SKM-1 (cell line): Measurements from ENCODE around the gene NFIL3.
"Not testable (repeated sequence)": the region's sequence is repeated elsewhere in the genome, so short reads cannot be mapped to it uniquely, and the experiment has no call there.

Experiments used
- DNase-seq: peaks from one replicate; lab custom pipeline; 2025; ENCODE audit not compliant: unreplicated experiment; lab: John Stamatoyannopoulos, UW

The NFIL3 gene, protein sequence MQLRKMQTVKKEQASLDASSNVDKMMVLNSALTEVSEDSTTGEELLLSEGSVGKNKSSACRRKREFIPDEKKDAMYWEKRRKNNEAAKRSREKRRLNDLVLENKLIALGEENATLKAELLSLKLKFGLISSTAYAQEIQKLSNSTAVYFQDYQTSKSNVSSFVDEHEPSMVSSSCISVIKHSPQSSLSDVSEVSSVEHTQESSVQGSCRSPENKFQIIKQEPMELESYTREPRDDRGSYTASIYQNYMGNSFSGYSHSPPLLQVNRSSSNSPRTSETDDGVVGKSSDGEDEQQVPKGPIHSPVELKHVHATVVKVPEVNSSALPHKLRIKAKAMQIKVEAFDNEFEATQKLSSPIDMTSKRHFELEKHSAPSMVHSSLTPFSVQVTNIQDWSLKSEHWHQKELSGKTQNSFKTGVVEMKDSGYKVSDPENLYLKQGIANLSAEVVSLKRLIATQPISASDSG

DNA sequence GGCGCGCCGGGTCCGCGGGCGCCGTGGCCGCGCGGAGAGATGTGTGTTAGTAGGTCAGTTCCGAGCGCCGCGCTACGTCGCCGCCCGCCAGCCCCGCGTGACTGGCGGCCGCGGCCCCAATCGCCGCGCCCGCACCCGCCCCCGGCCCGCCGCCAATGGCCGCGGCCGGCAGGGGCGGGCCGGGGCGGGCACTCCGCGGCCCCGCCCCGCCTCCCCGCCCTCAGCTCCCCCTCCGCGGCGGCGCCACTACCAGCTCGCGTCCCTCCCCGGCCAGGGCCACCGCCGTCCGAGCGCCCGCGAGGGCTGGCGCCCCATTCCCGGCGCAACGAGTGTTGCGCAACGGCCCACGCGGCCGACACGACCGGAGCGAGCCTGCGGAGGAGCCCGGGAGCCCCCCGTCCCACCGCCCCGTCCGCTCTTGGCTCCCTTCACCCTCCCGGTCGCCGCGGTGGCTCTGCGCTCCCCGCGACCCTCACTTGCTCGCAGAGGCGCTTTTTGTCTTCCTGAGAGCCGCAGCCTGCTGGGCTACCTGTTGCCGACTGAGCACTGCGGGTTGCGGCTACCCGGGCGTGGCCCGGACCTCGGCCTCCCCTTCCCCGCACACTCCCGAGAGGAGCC, at the start of gene NFIL3:
Gene NFIL3 (minus strand): TSS at position 48 of the 618 bp plus-strand sequence. CDS start 13,098 bp downstream, outside the sequence.
- DNase-seq: no peak

DNA sequence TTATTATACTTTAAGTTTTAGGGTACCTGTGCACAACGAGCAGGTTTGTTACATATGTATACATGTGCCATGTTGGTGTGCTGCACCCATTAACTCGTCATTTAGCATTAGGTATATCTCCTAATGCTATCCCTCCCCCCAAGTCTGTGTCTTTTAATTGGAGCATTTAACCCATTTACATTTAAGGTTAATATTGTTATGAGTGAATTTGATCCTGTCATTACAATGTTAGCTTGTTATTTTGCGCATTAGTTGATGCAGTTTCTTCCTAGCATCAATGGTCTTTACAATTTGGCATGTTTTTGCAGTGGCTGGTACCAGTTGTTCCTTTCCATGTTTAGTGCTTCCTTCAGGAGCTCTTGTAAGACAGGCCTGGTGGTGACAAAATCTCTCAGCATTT, 47.9 kb upstream of the NFIL3 start:
- not testable (repeated sequence) for DNase-seq

DNA sequence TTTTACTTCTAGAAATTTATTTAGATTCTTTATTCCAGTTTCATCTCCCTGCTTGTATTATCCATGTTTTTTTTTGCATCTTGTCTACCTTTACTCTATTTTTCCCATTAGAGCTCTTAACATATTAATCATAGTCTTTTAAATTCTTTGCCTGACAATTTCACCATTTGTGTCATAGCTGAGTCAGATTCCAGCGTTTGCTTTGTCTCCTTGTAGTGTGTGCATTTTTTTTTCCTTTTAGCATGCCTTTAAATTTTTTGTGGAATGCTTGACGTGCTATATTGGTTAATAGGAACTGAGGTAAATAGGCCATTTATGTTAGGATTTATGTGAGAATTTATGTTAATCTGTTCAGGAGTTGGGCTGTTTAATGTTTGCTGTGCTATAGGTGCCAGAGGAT, 41.8 kb upstream of the NFIL3 start:
- no peak for DNase-seq

DNA sequence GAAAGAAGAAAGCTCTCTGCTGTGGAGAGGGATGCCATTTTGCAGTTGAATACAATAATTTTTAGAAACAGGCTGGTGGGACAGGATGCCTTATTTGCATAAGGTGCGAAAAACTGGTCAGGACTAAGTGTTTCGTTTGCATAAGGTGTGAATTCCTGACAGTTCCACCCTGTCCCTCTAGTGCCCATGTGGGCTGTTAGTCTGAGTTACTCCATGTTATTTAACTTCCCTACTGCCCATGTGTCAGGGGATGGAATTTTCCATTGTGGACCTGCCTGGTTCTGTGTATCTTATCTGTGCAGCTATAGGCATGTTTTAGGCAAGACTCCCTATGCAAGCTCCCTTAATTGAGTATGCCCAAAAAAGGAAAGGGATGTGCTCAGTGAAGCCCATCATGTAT, 35.3 kb upstream of the NFIL3 start:
- no peak for DNase-seq

- DNase-seq: no peak
Observed at GRCh38 chr9:91452844-91453243, 29.2 kb upstream of the NFIL3 start.

- DNase-seq: no peak
Observed at GRCh38 chr9:91451431-91452270, 28.0 kb upstream of the NFIL3 start.

DNA sequence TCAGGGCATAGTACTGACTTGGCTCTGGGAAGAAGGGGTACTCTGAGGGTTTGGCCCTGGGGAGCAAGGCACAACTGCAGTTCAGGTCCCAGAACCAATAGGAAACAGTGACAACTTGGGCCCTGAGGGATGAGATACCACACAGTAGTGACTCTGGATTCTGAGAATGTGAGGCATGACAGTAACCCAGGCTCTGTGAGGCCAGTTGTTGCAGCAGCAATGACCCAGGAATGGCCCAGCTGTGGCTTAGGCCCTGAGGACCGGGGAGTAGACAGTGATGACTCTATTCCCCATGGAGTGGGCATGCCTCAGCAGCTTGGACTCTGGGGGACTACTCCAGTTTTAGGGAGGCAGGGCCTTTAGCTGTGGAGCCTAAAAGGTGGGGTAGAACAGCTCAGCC, 21.5 kb upstream of the NFIL3 start:
- DNase-seq: no peak

GRCh38 chr9:91443994-91444392, 20.4 kb upstream of the NFIL3 start:
- no peak for DNase-seq

GRCh38 chr9:91443321-91443993, 19.8 kb upstream of the NFIL3 start:
- no peak for DNase-seq

GRCh38 chr9:91436841-91437240, 13.2 kb upstream of the NFIL3 start:
- no peak for DNase-seq

DNA sequence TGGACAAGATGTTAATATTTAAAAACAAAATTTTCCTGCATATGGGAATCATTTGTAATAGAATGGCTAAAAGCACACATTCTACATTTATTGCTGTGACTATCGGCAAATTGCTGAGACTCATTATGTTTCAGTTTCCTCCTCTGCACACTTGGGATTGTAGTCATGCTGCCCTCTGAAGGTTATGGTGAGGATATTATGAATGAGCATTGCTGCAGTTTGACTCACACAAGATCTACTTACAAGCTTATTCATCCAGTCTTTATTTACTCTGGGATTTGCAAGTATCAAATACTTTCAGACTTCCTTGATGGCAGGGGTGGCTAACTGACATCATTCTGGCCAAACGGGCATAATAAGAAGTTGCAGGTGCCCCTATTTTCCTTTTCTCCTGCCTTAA, 9.5 kb upstream of the NFIL3 start:
- no peak for DNase-seq

GRCh38 chr9:91431485-91431884, 7.9 kb upstream of the NFIL3 start:
- no peak for DNase-seq

DNA sequence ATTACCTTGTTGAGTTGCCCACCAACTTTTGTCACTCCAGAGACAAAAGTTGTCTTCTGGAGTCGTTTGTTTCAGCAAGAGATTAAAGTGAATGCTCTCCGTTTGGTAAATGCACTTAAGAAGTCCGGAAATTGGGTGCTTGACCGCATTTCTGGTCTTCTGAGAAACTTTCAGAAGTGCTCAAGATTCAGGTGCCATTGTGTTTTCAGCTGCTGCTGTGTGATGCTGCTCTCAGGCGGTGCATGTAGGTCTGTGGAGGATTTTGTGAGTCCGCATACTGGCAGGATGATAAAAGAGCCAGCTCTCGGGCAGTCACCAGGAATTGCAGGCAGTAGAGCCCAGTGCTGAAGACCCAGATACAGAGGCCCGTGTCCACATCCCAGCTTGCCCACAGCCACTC, 5.9 kb upstream of the NFIL3 start:
- DNase-seq: no peak

GRCh38 chr9:91428927-91429351, 5.3 kb upstream of the NFIL3 start:
- no peak for DNase-seq

- no peak for DNase-seq
Observed at GRCh38 chr9:91428436-91428835, 4.8 kb upstream of the NFIL3 start.

- DNase-seq: no peak
Observed at GRCh38 chr9:91427873-91428272, 4.2 kb upstream of the NFIL3 start.

DNA sequence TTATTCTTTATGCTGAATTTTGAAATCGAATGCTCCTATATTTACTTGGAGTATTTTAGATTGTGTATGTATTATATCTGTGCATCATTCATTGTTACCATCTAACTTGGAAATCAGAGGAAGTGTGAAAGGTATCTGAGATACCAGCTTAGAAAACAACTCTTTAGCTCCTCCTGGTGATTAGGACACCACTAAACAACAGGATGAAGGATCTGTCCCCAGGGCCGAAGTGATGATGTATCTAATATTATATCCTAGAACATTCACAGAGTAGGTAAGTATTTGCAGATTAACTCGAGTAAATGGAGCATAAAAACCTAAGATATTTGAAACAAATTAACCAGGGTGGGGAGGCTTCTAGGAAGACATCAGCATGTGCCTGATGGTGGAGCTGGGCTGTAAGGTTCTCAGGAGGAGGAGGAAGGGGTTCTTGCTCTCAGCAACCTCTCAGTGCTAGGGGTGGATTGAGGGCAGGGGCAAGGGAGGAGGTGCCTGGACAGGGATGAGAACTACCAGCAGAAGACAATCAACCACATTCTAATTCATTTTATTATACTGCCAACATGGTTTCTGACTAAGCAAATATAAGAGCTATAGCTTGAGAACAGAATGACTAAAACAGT, 2.6 kb upstream of the NFIL3 start:
- no peak for DNase-seq

DNA sequence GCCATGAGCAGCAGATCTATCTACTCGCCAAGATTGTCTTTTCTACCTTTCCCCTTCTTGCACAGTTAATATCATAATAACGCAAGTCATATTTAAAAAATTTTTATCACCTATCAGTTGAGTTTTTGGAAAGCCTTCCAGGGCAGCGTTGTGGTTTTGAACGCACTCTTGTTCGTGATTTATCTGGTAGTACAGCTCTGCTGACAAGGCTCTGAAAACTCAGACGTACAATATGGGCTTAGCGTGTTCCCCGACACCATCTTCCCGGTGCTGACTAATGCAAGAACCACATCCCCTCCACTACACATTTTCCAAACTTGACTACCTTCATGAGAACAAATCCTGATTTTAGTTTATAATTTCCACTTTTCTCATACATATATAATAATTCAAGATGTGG, 1.6 kb upstream of the NFIL3 start:
- DNase-seq: no peak

DNA sequence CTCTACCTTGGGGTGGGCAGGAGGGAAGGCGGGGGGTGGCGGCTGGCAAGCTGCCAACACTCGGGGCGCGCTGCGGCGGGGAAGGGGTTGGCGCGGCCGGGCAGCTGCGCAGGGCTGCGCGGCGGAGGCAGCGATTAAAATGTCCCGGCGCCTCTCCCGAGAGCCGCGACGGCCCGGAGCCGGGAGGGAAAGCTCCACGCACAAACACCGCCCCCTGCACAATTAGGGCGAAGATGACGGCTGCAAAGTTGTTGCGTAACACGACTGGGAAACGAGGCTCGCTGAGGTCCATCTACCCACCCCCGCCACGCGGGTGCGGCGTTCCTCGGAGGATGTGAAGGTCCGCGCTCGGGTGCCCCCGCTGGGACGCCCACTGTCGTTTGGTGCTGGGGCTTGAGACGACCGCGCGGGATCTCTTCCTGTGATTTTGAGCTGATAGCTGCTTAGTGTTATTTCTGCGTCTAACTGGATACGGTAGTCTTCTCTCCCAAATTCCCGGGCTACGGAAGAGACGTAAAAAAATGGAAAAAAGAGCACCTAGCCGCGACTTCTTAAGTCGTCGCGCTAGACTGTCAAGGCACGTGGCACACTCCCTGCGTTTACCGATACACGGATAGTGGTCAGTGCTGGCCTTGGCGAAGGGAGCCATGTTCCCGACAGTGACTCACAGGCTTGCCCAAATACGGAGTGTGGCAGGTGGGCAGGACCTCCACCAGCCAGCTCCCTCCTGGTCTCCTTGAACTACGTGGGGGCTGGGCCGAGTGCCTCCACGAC, 958 bp upstream of the NFIL3 start:
- no peak for DNase-seq
